Stimulated activated naive CD8-positive, alpha-beta T cell treated with anti-CD3 and anti-CD28 coated beads, Interleukin-15, Interleukin-2, amounts not matched to agents 100 ng/mL and 50 ng/mL, for 24 hours (primary cell): ENCODE data around the gene MYL12A.
A peak's percentile ranks its signal among the peaks of the same experiment; 100 is the strongest.
"Not testable (repeated sequence)": the region's sequence is repeated elsewhere in the genome, so short reads cannot be mapped to it uniquely, and the experiment has no call there.

Source experiments
- H3K27ac Mint-ChIP-seq: one replicate; pipeline ENCODE4 v1.8.0; 2021; ENCODE audit warnings: mild to moderate bottlenecking, mixed read lengths
- H3K27me3 Mint-ChIP-seq: one replicate; pipeline ENCODE4 v1.8.0; 2021; ENCODE audit warnings: mixed read lengths
- H3K36me3 Mint-ChIP-seq: one replicate; pipeline ENCODE4 v1.8.0; 2021; ENCODE audit warnings: low read depth, mixed read lengths
- H3K4me1 Mint-ChIP-seq: one replicate; pipeline ENCODE4 v1.8.0; 2021; ENCODE audit warnings: low read depth, mixed read lengths
- H3K4me3 Mint-ChIP-seq: one replicate; pipeline ENCODE4 v1.8.0; 2021; ENCODE audit warnings: mild to moderate bottlenecking, mixed read lengths
- H3K9me3 Mint-ChIP-seq: one replicate; pipeline ENCODE4 v1.8.0; 2021; ENCODE audit warnings: mixed read lengths

Gene MYL12A

GRCh38 chr18:3257627-3258120 is 10.1 kb downstream of the MYL12A start:
- no peaks in the 10 kb centered on the region for H3K27me3 Mint-ChIP-seq
- no peaks in the 10 kb centered on the region for H3K9me3 Mint-ChIP-seq
- peak overlapping the region; percentile 77 for H3K27ac Mint-ChIP-seq
- peaks cover 84% of the 10 kb centered on the region for H3K4me1 Mint-ChIP-seq
- no peak overlapping the region for H3K4me3 Mint-ChIP-seq
- H3K36me3 Mint-ChIP-seq, result peaks cover 79% of the 10 kb centered on the region

GRCh38 chr18:3260995-3261372 is 13.4 kb downstream of the MYL12A start:
- Mint-ChIP-seq H3K4me1 (peaks cover 85% of the 10 kb centered on the region), H3K9me3 (no peaks in the 10 kb centered on the region), H3K27me3 (no peaks in the 10 kb centered on the region), H3K27ac (peak overlapping the region; percentile 91), H3K4me3 (peak overlapping the region; percentile 100), H3K36me3 (peaks cover 49% of the 10 kb centered on the region)

- peaks cover 85% of the 10 kb centered on the region for H3K4me1 Mint-ChIP-seq
- H3K4me3 Mint-ChIP-seq, result peak within 1 kb of the TSS; percentile 100
- peak within 1 kb of the TSS; percentile 94 for H3K27ac Mint-ChIP-seq
- no peaks in the 10 kb centered on the region for H3K27me3 Mint-ChIP-seq
- no peaks in the 10 kb centered on the region for H3K9me3 Mint-ChIP-seq
- peaks cover 43% of the 10 kb centered on the region for H3K36me3 Mint-ChIP-seq
Measured at GRCh38 chr18:3261373-3262233, 14.0 kb downstream of the MYL12A start, which contains the start of gene MYL12B. TSS of gene MYL12B (plus strand) at chr18:3262133. CDS start at chr18:3272899, 10,766 bp downstream.

DNA sequence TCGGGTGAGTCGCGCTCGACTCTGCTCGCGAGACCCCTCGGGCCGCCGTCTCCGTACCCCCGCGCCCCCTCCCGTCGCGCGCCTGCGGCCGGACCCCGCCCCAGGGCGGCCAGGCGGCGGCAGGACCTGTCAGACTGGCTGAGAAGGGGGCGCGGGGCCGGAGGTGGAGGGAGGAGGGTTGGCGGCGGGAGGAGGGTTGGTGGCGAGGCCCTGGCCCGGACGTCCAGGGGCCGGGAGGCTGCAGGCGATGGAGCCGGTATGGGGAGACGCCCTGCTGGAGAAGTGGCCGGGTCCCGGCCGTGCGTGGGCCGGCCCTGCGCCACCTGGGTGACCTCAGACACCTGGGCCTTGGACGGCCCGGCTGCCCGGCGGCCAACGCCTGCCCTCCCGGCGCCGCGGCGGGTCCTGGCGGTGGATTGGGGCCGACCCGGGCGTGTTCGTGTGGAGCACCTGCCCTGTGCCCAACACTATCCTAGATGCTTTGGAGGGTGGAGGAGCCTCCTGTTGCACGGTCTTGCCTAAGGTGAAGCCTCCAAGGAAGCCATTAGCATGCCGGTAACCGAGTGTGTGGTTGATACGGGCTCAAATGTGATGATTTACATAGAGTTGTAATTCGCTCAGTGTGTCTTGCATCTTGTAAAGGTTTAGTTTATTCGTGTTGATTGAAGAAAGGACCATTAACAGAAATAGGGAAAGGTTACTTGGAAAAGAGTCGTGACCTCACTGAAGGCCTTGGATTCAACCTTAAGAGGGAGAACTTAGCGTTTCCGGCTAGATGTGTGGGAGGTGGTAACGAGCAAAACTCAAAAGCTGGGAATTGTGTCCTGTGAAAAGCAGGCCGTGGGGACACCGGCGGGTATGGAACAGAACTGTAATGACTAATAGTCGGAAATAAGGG is 14.9 kb downstream of the MYL12A start:
- no peaks in the 10 kb centered on the region for H3K9me3 Mint-ChIP-seq
- no peaks in the 10 kb centered on the region for H3K27me3 Mint-ChIP-seq
- H3K4me1 Mint-ChIP-seq, result peaks cover 85% of the 10 kb centered on the region
- H3K4me3 Mint-ChIP-seq, result peak overlapping the region; percentile 100
- H3K36me3 Mint-ChIP-seq, result peaks cover 34% of the 10 kb centered on the region
- H3K27ac Mint-ChIP-seq, result peak overlapping the region; percentile 94

GRCh38 chr18:3263132-3263700 is 15.6 kb downstream of the MYL12A start:
- Mint-ChIP-seq H3K4me1 (peaks cover 82% of the 10 kb centered on the region), H3K9me3 (no peaks in the 10 kb centered on the region), H3K27me3 (no peaks in the 10 kb centered on the region), H3K36me3 (peaks cover 27% of the 10 kb centered on the region), H3K27ac (peak overlapping the region; percentile 94), H3K4me3 (peak overlapping the region; percentile 100)

DNA sequence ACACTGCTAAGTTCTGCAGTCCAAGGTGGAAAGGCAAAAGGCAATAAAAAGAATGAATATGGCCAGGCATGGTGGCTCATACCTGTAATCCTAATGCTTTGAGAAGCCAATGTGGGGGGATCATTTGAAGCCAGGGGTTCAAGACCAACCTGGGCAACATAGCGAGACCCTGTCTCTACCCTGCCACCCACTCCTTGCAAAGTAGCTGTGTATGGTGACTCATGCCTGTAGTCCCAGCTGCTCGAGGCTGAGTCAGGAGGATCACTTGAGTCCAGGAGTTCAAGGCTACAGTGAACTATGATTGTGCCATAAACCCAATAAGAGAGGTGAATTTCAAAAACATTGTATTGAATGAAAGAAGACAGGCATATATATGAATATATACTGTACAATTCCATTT is 16.8 kb downstream of the MYL12A start:
- H3K27me3 Mint-ChIP-seq, result no peaks in the 10 kb centered on the region
- H3K4me3 Mint-ChIP-seq, result peak overlapping the region; percentile 36

GRCh38 chr18:3265564-3266033 is 18.0 kb downstream of the MYL12A start:
- Mint-ChIP-seq H3K9me3 (no peaks in the 10 kb centered on the region), H3K27me3 (no peaks in the 10 kb centered on the region), H3K36me3 (peaks cover 21% of the 10 kb centered on the region), H3K4me1 (peaks cover 82% of the 10 kb centered on the region), H3K4me3 (peak overlapping the region; percentile 47), H3K27ac (peak overlapping the region; percentile 60)

More for the DNA sequence above, 16.8 kb downstream of the MYL12A start:
- Mint-ChIP-seq H3K36me3 (peaks cover 22% of the 10 kb centered on the region), H3K4me1 (peaks cover 82% of the 10 kb centered on the region), H3K27ac (peak overlapping the region; percentile 72), H3K9me3 (no peaks in the 10 kb centered on the region)

DNA sequence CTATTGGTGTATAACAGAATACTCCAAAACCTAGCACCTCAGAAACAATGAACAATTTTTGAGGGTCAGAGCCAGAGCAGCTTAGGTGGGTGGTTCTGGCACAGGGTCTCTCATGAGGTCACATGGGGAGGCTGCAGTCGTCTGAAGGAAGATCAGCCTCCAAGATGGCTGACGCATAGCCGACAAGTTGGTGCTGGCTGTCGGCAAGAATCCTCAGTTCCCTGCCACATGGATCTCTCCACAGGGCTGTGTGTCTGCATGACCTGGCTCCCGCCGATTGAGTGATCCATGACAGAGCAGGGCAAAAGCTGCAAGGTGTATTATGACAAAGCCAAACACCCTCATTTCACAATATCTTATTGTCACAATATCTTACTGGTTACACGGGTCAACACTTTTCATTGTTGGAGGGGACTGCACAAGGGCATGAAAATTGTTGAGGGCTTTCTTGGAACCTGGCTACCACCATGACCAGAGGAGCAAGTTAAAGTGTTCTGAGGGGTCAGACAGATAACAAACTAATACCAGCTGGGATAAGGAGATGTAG is 18.5 kb downstream of the MYL12A start:
- peak overlapping the region; percentile 60 for H3K27ac Mint-ChIP-seq
- peaks cover 83% of the 10 kb centered on the region for H3K4me1 Mint-ChIP-seq
- H3K27me3 Mint-ChIP-seq, result no peaks in the 10 kb centered on the region
- H3K4me3 Mint-ChIP-seq, result peak overlapping the region; percentile 24
- H3K9me3 Mint-ChIP-seq, result no peaks in the 10 kb centered on the region
- peaks cover 17% of the 10 kb centered on the region for H3K36me3 Mint-ChIP-seq

DNA sequence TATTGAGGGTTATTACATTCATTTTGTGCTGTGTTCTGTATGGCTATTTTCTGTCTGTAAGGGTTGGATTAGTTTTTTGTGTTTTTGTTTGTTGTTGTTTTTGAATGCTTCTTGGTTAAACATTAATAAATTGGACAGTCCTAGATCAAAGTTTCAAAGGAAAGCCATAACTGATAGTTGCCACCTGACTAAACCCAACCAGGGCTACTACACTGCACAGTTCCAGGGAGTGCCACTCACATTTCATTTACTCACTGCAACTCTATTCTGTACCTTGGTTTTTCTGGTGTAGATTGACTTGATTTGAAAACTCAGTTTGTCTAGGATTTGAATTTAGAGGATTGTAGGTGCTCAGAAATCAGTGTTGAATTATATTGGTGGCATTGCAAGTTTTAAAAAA is 20.7 kb downstream of the MYL12A start:
- no peak overlapping the region for H3K4me3 Mint-ChIP-seq
- H3K4me1 Mint-ChIP-seq, result peaks cover 95% of the 10 kb centered on the region
- peaks cover 17% of the 10 kb centered on the region for H3K36me3 Mint-ChIP-seq
- peak overlapping the region; percentile 59 for H3K27ac Mint-ChIP-seq
- no peaks in the 10 kb centered on the region for H3K9me3 Mint-ChIP-seq
- no peaks in the 10 kb centered on the region for H3K27me3 Mint-ChIP-seq

DNA sequence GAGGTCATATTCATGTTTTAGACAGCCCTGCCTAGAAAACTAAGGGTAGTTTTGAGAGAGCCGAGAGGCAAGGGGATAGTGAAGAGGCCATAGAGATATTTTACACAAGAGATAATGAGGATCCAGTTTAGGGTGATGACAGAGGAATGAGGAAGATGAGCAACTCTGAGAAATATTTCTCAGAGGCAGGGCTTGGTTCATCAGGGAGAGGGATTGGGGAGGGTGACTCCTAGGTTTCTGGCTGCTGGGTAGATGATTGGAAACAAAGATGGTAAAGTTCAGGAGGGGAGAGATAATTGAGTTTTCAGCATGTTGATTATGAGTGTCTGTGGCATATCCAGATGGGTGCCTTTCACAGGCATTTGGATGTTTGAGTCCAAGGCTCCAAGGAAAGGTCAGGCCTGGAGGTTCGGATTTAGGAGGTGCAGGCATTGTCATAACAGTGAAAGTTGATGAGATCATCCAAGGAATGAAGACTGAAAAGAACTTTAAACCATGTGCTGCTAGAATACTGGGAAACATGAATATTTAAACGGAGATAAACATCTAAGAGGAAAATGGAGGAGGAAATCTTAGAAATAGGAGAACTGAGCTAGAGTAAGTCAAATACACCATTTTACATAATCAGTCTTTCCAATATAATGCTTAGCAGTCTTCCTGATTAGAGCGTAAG is 21.8 kb downstream of the MYL12A start:
- peaks cover 85% of the 10 kb centered on the region for H3K4me1 Mint-ChIP-seq
- no peaks in the 10 kb centered on the region for H3K27me3 Mint-ChIP-seq
- H3K9me3 Mint-ChIP-seq, result no peaks in the 10 kb centered on the region
- peaks cover 26% of the 10 kb centered on the region for H3K36me3 Mint-ChIP-seq
- peak overlapping the region; percentile 46 for H3K27ac Mint-ChIP-seq
- peak overlapping the region; percentile 1 for H3K4me3 Mint-ChIP-seq

GRCh38 chr18:3269914-3270299 is 22.3 kb downstream of the MYL12A start:
- Mint-ChIP-seq H3K36me3 (peaks cover 29% of the 10 kb centered on the region), H3K27me3 (no peaks in the 10 kb centered on the region), H3K4me3 (no peak overlapping the region), H3K27ac (peak overlapping the region; percentile 4), H3K4me1 (peaks cover 79% of the 10 kb centered on the region), H3K9me3 (no peaks in the 10 kb centered on the region)

GRCh38 chr18:3273042-3273441 is 25.4 kb downstream of the MYL12A start:
- Mint-ChIP-seq H3K27me3 (no peaks in the 10 kb centered on the region), H3K27ac (peak overlapping the region; percentile 32), H3K4me3 (no peak overlapping the region), H3K9me3 (no peaks in the 10 kb centered on the region), H3K36me3 (peaks cover 46% of the 10 kb centered on the region), H3K4me1 (peaks cover 51% of the 10 kb centered on the region)

DNA sequence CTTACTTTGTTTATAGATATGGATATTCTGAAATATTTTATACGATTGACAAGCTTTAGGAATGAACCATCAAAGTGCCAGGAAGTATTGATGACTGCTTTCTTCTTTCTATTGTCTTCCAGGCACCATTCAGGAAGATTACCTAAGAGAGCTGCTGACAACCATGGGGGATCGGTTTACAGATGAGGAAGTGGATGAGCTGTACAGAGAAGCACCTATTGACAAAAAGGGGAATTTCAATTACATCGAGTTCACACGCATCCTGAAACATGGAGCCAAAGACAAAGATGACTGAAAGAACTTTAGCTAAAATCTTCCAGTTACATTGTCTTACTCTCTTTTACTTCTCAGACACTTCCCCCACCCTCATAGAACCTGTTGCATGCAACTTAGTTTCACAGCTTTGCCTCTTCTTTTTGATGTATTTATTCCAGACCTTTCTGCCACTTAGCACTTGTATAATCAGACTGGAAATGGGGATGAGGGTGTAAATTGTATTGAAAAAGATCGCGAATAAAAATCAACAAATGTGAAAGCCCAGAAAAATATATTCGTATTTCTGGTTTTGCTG is 30.1 kb downstream of the MYL12A start:
- H3K27me3 Mint-ChIP-seq, H3K4me3 Mint-ChIP-seq, H3K9me3 Mint-ChIP-seq, H3K27ac Mint-ChIP-seq: not testable (repeated sequence)
- peaks cover 18% of the 10 kb centered on the region for H3K4me1 Mint-ChIP-seq
- peaks cover 44% of the 10 kb centered on the region for H3K36me3 Mint-ChIP-seq
